ENCODE results near the gene TCL1B. TPM values are rescaled to one million over a fixed set of nuclear protein-coding genes. Genes with fewer than 3 reads are reported as not detected.

Gene TCL1B
- total and polyA plus RNA-seq, 2 of the 8 experiments (the other 6 are each of a cell fraction or from before 2014, with no cell fraction given), result 9.6 to 11.5 TPM

GRCh38 chr14:95656634-95657033 is 29.6 kb upstream of the TCL1B start:
- Histone ChIP-seq H2BK12ac (ENCODE audit: low read depth, low read length) (no peak overlapping the region), H3K18ac (ENCODE audit: extremely low read depth, low read length) (no peak overlapping the region), H3K23ac (ENCODE audit: insufficient read length) (no peak overlapping the region), H3K23me2 (ENCODE audit: low read depth, low read length) (0 out of 2 replicates have a peak, but pooled peaks cover 1% of the 10 kb centered on the region), H3K4ac (replicated peaks; ENCODE audit: insufficient read length, low read depth, low read length) (no peak overlapping the region), H3K4me1 (replicated peaks in 1 of 4; ENCODE audit: control insufficient read depth in 3 of 4, insufficient read depth in 4 of 4, low read length in 3 of 4) (peaks cover 0 to 7% (median 3%) of the 10 kb centered on the region in 4 experiments; a peak in 2 of 7 replicates), H3K79me1 (ENCODE audit: low read depth, low read length) (no peaks in the 10 kb centered on the region), H2BK20ac (ENCODE audit: low read length) (no peak overlapping the region), H4K20me1 (replicated peaks in 1 of 2; ENCODE audit: control insufficient read depth in 1 of 2, insufficient read depth in 2 of 2, low read length in 2 of 2) (no peaks in the 10 kb centered on the region), H3K9ac (replicated peaks in 1 of 4; ENCODE audit: extremely low read depth in 1 of 4, low read depth in 3 of 4, low read length in 3 of 4) (no peak overlapping the region), H2BK120ac (replicated peaks; ENCODE audit: low read depth, low read length) (no peak overlapping the region), H4K5ac (ENCODE audit: insufficient read length, low read depth, low read length) (no peak overlapping the region), H3K36me3 (ENCODE audit: control insufficient read depth in 2 of 4, insufficient read depth in 4 of 4, low read length in 3 of 4) (no peaks in the 10 kb centered on the region), H3K56ac (replicated peaks; ENCODE audit: insufficient read length, low read depth, low read length) (no peak overlapping the region), H2AK5ac (ENCODE audit: low read depth, low read length) (no peak overlapping the region), H3K4me3 (ENCODE audit: extremely low read depth in 1 of 4, insufficient read depth in 2 of 4, low read depth in 3 of 4, low read length in 4 of 4) (no peak overlapping the region), H4K91ac (replicated peaks; ENCODE audit: insufficient read length, low read length) (no peak overlapping the region), H3K4me2 (ENCODE audit: insufficient read depth in 1 of 2, low read depth in 2 of 2, low read length in 2 of 2) (no peak overlapping the region), H3K14ac (ENCODE audit: insufficient read length) (no peak overlapping the region), H3K27me3 (replicated peaks in 1 of 4; ENCODE audit: control insufficient read depth in 3 of 4, extremely low read depth in 1 of 4, insufficient read depth in 3 of 4, low read length in 3 of 4) (no peaks in the 10 kb centered on the region; a peak in 3 of 7 replicates), H3K27ac (ENCODE audit: low read depth, low read length) (no peak overlapping the region), H2AFZ (ENCODE audit: low read length) (no peak overlapping the region), H3K79me2 (ENCODE audit: control insufficient read depth in 1 of 2, insufficient read depth in 2 of 2, low read length in 2 of 2) (no peaks in the 10 kb centered on the region), H4K8ac (ENCODE audit: extremely low read depth, insufficient read depth, low read length) (no peak overlapping the region), H2BK5ac (ENCODE audit: low read depth, low read length) (no peak overlapping the region), H2BK15ac (ENCODE audit: low read length) (no peak overlapping the region), H3K9me3 (ENCODE audit: insufficient read depth in 2 of 2, low read depth in 1 of 2, low read length in 1 of 2) (no peaks in the 10 kb centered on the region)
- FAIRE-seq (no peak), DNase-seq (ENCODE audit: low read depth in 1 of 2, low spot score in 2 of 2) (no peak)
- no peak for TF ChIP-seq SP4 (IDR thresholded peaks at IDR 0.05; ENCODE audit: low read length)
- no peak for TF ChIP-seq RFX5 (IDR thresholded peaks at IDR 0.05; ENCODE audit: borderline replicate concordance, low read depth, low read length)
- TF ChIP-seq ZNF274 (IDR thresholded peaks at IDR 0.05; ENCODE audit: borderline replicate concordance, extremely low read depth, low read length), result no peak
- no peak for TF ChIP-seq GTF2F1 (IDR thresholded peaks at IDR 0.05; ENCODE audit: borderline replicate concordance, low read depth, low read length)
- TF ChIP-seq SIN3A (conservative IDR thresholded peaks at IDR 0.05 in 1 of 2, IDR thresholded peaks at IDR 0.05 in 1 of 2; ENCODE audit: low read depth in 1 of 2, low read length in 2 of 2), result no peak
- no peak for TF ChIP-seq EGR1 (IDR thresholded peaks at IDR 0.05; ENCODE audit: borderline replicate concordance, low read depth, low read length)
- no peak for TF ChIP-seq HDAC6 (IDR thresholded peaks at IDR 0.05; ENCODE audit: low read depth, low read length)
- TF ChIP-seq SUZ12 (IDR thresholded peaks at IDR 0.05; ENCODE audit: low read length), result no peak
- TF ChIP-seq PHF8 (conservative IDR thresholded peaks at IDR 0.05; ENCODE audit: low read depth, low read length), result no peak
- TF ChIP-seq EP300 (IDR thresholded peaks at IDR 0.05; ENCODE audit: borderline replicate concordance in 1 of 2, low read depth in 2 of 2, low read length in 2 of 2), result no peak
- TF ChIP-seq CBX8 (IDR thresholded peaks at IDR 0.05; ENCODE audit: borderline replicate concordance, low read depth, low read length), result no peak
- no peak for TF ChIP-seq TCF12 (IDR thresholded peaks at IDR 0.05; ENCODE audit: low read depth, low read length)
- 79% methylated on average over 5 of the region's 5 CpGs; no CpG with 5 or more reads in 1 of the 2 experiments for WGBS, 2 experiments (ENCODE audit: extremely low coverage in 1 of 2, insufficient coverage in 1 of 2, insufficient read length in 1 of 2, insufficient replicate concordance in 2 of 2, low coverage in 1 of 2, low lambda C conversion rate in 2 of 2, missing lambda C conversion rate in 1 of 2)
- POLR2A ChIA-PET (ENCODE audit: partially characterized antibody), result no interaction called here
- CTCF ChIA-PET (ENCODE audit: partially characterized antibody), result interaction anchor here (1.2 to 2.6 kb wide), 4 partner anchors 9 to 29 kb away, joined by 3 to 8 read pairs (median 5); no protein-coding TSS in a partner anchor
